AG10803 (cell line): ENCODE results near the gene TPK1.

Experiments
- DNase-seq: peaks from one replicate; pipeline ENCODE4 v3.0.0; 2010; ENCODE audit warnings: low read depth
- H3K4me3 ChIP-seq: 2 replicates; pipeline ENCODE4 v1.5.1; 2011; ENCODE audit warnings: mild to moderate bottlenecking, low read length, control low read depth
- TF ChIP-seq, protein P1 (sequence below): conservative IDR thresholded peaks from 2 replicates; pipeline ENCODE4 v1.5.1; 2011; ENCODE audit warnings: mild to moderate bottlenecking, low read length, control low read depth, inconsistent platforms

The TPK1 gene

DNA sequence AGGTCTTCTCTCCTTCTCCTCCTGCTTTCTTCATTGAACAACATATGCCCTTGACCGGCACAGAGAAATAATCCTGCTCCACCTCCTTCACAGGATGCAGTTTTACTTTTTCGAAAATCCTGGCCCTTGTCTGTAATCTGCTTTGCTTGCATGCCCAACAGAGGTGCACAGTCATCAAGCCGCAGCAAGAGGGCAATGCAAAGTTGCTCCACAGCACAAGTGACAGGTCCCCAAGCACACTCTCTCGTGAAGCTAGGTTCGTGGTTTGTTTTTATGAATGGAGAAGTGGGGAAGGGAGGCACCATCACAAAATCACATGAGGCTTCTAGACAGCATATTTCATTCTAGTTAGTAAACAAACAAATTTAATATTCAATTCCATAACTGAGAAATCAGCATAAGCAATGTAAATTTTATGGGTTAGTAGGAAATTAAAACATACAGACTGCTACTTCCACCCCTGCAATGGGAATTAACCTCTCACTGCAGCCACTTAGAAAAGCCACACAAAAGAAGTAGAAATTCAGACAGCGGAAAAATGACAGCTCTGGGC lies 178.8 kb downstream of the TPK1 start:
- no peak for DNase-seq
- H3K4me3 ChIP-seq, result no peak overlapping the region
- TF ChIP-seq, protein P1, sequence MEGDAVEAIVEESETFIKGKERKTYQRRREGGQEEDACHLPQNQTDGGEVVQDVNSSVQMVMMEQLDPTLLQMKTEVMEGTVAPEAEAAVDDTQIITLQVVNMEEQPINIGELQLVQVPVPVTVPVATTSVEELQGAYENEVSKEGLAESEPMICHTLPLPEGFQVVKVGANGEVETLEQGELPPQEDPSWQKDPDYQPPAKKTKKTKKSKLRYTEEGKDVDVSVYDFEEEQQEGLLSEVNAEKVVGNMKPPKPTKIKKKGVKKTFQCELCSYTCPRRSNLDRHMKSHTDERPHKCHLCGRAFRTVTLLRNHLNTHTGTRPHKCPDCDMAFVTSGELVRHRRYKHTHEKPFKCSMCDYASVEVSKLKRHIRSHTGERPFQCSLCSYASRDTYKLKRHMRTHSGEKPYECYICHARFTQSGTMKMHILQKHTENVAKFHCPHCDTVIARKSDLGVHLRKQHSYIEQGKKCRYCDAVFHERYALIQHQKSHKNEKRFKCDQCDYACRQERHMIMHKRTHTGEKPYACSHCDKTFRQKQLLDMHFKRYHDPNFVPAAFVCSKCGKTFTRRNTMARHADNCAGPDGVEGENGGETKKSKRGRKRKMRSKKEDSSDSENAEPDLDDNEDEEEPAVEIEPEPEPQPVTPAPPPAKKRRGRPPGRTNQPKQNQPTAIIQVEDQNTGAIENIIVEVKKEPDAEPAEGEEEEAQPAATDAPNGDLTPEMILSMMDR, result no peak

DNA sequence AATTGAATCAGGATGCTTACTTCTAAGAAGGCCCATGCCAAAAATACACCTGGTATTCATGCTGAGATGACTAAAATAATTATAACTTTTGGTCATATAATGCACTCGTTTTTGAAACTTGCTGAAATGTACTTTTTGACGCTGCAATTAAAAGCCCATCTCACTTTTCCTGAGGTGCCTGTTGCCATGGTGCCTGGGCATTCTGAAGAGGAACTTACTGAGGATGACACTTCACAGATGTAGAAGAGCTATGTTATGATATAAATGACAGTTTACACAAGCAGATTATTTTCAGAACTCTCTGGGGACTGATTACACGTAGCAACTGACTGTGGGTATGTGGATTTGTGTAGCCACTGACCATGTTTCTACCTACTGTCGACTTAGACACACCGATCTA lies 182.4 kb downstream of the TPK1 start:
- TF ChIP-seq, protein P1, result no peak
- DNase-seq, result no peak
- no peak overlapping the region for H3K4me3 ChIP-seq

DNA sequence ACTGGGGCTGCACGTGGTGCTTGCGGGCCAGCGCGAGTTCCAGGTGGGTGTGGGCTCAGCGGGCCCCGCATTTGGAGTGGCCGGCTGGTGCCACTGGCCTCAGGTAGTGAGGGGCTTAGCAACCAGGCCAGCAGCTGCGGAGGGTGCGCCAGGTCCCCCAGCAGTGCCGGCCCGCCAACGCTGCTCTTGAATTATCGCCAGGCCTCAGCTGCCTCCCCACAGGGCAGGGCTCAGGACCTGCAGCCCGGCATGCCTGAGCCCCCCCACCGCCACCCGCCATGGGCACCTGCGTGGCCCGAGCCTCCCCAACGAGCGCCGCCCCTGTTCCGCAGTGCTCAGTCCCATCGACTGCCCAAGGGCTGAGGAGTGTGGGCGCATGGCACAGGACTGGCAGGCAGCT lies 185.4 kb downstream of the TPK1 start:
- TF ChIP-seq, protein P1, result no peak
- no peak overlapping the region for H3K4me3 ChIP-seq
- no peak for DNase-seq

DNA sequence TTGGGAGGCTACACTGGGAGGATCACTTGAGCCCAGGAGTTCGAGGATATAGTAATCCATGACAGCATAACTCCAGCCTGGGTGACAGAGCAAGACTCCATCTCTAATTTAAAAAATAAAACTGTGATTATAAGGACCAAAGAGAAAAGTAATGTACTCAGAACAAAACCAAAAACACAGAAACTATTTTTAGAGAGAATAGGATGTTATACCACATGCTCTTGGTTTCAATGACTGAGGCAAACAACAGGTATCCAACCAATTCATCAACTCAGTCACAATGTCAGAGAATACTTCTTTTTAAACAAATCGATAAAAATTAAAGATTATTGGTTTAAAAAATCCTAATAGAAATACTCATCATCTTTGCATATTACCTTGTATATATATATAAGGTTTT lies 186.7 kb downstream of the TPK1 start:
- H3K4me3 ChIP-seq, result no peak overlapping the region
- TF ChIP-seq, protein P1, result no peak
- DNase-seq, result no peak

DNA sequence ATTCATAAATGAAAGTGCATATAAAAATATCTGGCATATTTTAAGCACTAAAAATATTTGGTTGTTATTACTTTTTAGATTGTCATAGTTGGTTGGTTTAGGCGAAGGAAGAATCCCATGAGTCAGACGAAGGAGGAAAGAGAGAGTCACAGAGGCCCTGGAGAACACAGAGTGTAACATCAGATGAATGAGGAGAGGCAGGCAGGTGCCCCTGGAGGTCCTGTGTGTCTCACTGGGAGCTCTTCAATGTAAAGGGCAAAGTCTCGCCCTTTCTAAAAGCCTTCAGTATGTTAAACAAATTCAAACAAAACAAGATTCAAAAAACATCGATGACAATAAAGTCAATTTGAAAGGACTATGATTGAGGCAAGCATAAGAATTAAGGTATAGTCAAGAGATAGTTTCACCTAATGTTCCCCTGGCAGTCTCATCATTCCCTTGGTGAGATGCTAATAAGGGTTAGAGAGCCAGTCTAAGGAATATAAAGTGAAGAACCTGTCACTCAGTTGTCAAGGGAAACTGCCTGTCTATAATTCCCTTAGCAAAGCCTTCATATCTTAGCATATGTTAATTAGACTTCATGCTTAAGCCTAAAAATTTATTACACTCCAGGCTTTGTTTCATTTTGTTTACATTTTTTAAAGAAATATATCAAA lies 194.3 kb downstream of the TPK1 start:
- DNase-seq, result no peak

DNA sequence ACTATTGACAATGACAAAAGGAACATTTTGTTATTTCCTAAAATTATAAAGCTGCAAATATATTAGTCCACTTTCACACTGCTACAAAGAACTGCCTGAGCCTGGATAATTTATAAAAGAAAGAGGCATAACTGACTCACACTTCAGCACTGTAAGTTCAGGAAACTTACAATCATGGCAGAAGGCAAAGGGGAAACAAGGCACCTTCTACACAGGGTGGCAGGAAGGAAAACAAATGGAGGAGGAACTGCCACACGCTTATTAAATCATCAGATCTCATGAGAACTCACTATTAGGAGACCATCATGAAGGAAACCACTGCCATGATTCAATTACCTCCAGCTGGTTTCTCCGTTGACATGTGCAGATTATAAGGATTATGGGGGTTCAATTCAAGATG lies 203.1 kb downstream of the TPK1 start:
- no peak for DNase-seq
- TF ChIP-seq, protein P1, result no peak
- no peak overlapping the region for H3K4me3 ChIP-seq

More for the DNA sequence above, 194.3 kb downstream of the TPK1 start:
- TF ChIP-seq, protein P1, result no peak
- H3K4me3 ChIP-seq, result no peak overlapping the region

DNA sequence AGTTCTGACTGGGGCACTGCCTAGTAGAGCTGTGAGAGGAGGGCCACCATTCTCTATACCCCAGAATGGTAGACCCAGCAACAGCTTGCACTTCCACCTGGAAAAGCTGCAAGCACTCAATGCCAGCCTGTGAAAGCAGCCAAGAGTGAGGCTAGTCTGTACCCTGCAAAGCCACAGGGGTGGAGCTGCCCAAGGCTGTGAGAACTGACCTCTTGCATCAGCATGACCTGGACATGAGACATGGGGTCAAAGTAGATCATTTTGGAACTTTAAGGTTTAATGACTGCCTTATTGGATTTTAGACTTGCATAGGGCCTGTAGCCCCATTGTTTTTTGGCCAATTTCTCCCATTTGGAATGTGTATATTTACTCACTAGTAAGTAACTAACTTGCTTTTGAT lies 206.3 kb downstream of the TPK1 start:
- H3K4me3 ChIP-seq, result no peak overlapping the region
- TF ChIP-seq, protein P1, result no peak
- DNase-seq, result no peak
